GM12878 (cell line): ENCODE data around the gene MED25. TPM values are rescaled to one million over a fixed set of nuclear protein-coding genes. Genes with fewer than 3 reads are reported as not detected.

Experiments
- ATF3 ChIP-seq: IDR thresholded peaks from 2 replicates; pipeline ENCODE4 v1.6.1; 2011; ENCODE audit warnings: low read depth, mild to moderate bottlenecking, low read length, moderate library complexity, borderline replicate concordance; ENCODE audit errors: extremely low read depth
- BMI1 ChIP-seq: fragments of 450-650 bp; IDR thresholded peaks from 2 replicates; pipeline ENCODE4 v1.6.1; 2016; ENCODE audit warnings: mild to moderate bottlenecking, moderate library complexity, borderline replicate concordance
- FOXK2 ChIP-seq: fragments of 450-650 bp; IDR thresholded peaks from 2 replicates; pipeline ENCODE4 v1.6.1; 2017; ENCODE audit warnings: mild to moderate bottlenecking, moderate library complexity
- MEF2B ChIP-seq: fragments of 450-650 bp; IDR thresholded peaks from 2 replicates; pipeline ENCODE4 v1.6.1; 2018; ENCODE audit warnings: mild to moderate bottlenecking, moderate library complexity; ENCODE audit not compliant: partially characterized antibody, poor library complexity, severe bottlenecking
- SREBF2 ChIP-seq: IDR thresholded peaks from 2 replicates; pipeline ENCODE4 v1.6.1; 2012; ENCODE audit warnings: mild to moderate bottlenecking, low read length
- STAT1 ChIP-seq: fragments of 450-650 bp; conservative IDR thresholded peaks from 2 replicates; pipeline ENCODE4 v1.6.1; 2014; ENCODE audit warnings: antibody characterized with exemption, mild to moderate bottlenecking
- SUZ12 ChIP-seq: fragments of 200-600 bp; sonication (generic); IDR thresholded peaks from one replicate; pipeline ENCODE4 v1.6.1; 2018; ENCODE audit warnings: antibody characterized with exemption, mild to moderate bottlenecking; ENCODE audit not compliant: unreplicated experiment
- TCF12 ChIP-seq: IDR thresholded peaks from 2 replicates; pipeline ENCODE4 v1.6.1; 2011; ENCODE audit warnings: low read depth, mild to moderate bottlenecking, low read length
- YY1 ChIP-seq: IDR thresholded peaks from 2 replicates; pipeline ENCODE4 v1.6.1; 2011; ENCODE audit warnings: low read depth, mild to moderate bottlenecking, low read length
- ZNF207 ChIP-seq: fragments of 450-650 bp; IDR thresholded peaks from 2 replicates; pipeline ENCODE4 v1.6.1; 2014; ENCODE audit warnings: antibody characterized with exemption, mild to moderate bottlenecking, borderline replicate concordance
- polyA plus RNA-seq, 11 experiments: library from polyadenylated mRNA; depleted of rRNA in 4 of 11; unstranded in 6 of 11; stranded (reverse) in 5 of 11; fragments of >200 nt; fragmentation: Nextera tagmentation in 4 of 11; fragmentation: Illumina TruSeq in 1 of 11; extraction: Ambion mirVana in 4 of 11; extraction: Trizol in 1 of 11; gene quantifications; 1 replicate in 1 of 11; 2 replicates in 10 of 11; pipeline versions ENCODE4 v1.2.1 to v1.2.3, GENCODE V29; 2011 to 2016; ENCODE audit warnings: inconsistent platforms in 2 of 11, missing spikeins in 2 of 11, low read depth in 1 of 11
- total RNA-seq, 4 experiments: library from RNA; depleted of rRNA in 3 of 4; stranded (reverse); fragments of >200 nt in 3 of 4; fragmentation: Illumina TruSeq in 1 of 4; extraction: Trizol in 1 of 4; gene quantifications; 2 replicates each; pipeline versions ENCODE4 v1.2.1 to v1.2.3, GENCODE V29; 2013 to 2021

MED25 gene
- total and polyA plus RNA-seq, 10 of the 15 experiments (the other 5 are each of a cell fraction or from before 2014, with no cell fraction given), result 3.5 to 53.9 (median 17.1) TPM

GRCh38 chr19:49877020-49877878 is 59.2 kb downstream of the MED25 start, which contains the start of the genes AKT1S1 and TBC1D17 (continued):
- TF ChIP-seq SUZ12 (no peak), FOXK2 (peak; percentile 98), TCF12 (peak; percentile 74; the same call in 1 of the 2 replicates), YY1 (peak; percentile 95), SREBF2 (no peak), ZNF207 (peak; percentile 91), ATF3 (peak; percentile 83; the same call in 1 of the 2 replicates), MEF2B (peak; percentile 8), BMI1 (no peak), STAT1 (peak; percentile 69; the same call in 1 of the 2 replicates)
